ENCODE measurements around the gene SLC35B2.

DNA sequence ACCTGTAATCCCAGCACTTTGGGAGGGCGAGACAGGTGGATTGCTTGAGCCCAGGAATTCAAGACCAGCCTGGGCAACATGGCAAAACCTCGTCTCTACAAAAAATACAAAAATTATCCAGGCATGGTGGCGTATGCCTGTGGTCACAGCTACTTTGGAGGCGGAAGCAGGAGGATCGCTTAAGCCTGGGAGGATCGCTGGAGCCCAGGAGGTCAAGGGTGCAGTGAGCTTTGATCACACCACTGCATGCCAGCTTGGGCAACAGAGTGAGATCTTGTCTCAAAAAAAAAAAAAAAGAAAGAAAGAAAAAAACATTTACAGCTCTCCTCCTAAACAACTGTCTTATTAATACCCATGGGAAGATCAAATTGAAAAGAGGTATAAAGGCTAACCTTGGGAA, 49.4 kb downstream of the SLC35B2 start:
- TF ChIP-seq, protein P1, sequence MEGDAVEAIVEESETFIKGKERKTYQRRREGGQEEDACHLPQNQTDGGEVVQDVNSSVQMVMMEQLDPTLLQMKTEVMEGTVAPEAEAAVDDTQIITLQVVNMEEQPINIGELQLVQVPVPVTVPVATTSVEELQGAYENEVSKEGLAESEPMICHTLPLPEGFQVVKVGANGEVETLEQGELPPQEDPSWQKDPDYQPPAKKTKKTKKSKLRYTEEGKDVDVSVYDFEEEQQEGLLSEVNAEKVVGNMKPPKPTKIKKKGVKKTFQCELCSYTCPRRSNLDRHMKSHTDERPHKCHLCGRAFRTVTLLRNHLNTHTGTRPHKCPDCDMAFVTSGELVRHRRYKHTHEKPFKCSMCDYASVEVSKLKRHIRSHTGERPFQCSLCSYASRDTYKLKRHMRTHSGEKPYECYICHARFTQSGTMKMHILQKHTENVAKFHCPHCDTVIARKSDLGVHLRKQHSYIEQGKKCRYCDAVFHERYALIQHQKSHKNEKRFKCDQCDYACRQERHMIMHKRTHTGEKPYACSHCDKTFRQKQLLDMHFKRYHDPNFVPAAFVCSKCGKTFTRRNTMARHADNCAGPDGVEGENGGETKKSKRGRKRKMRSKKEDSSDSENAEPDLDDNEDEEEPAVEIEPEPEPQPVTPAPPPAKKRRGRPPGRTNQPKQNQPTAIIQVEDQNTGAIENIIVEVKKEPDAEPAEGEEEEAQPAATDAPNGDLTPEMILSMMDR (IDR thresholded peaks at IDR 0.05; ENCODE audit: low read length) = no peak
- no peak for TF ChIP-seq EZH2 (optimal IDR thresholded peaks at IDR 0.05; ENCODE audit: low read depth, low read length)
